ENCODE measurements around the gene LRRC74A.

Gene LRRC74A

DNA sequence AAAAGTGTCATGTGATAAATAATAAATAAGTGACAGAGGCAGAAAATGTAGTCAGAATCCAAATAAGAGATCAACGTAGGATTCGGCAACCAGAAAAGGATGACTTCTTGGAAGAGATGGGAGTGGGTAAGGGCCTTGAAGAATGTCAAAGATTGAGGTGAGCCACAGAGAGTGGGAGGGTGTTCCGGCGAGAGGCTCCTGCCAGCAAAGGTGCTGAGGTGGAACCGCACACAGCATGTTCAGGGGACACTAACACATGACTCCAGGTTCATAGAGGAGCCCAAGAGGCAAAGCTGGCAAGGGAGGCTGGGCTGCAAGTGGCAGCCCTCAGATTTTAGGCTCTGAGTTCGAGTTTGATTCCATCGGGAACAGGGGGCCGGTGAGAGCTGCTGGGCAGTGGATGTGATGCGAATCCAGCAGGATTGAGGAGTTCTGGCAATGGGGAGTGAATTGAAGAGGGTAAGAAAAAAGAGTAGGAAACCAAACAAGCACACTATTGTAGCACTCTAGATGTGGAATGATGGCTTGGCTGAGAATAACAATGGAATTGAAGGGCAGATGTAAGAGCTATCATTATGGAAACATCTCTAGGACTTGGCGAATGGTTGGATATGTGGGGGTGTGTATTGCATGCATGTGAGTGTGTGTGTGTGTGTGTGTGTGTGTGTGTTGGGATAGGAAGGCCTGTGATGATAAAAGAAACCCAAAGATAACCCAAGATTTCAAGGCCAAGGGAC, 36.5 kb downstream of the LRRC74A start:
- DNase-seq, result no peak
- ATAC-seq, result no peak
- H3K4me1 Mint-ChIP-seq, result peaks cover 26% of the 10 kb centered on the region
- no peak overlapping the region for H3K4me3 Mint-ChIP-seq
- no peaks in the 10 kb centered on the region for H3K9me3 Mint-ChIP-seq
- no peaks in the 10 kb centered on the region for H3K27me3 Mint-ChIP-seq
- H3K27ac Mint-ChIP-seq, result no peak overlapping the region

DNA sequence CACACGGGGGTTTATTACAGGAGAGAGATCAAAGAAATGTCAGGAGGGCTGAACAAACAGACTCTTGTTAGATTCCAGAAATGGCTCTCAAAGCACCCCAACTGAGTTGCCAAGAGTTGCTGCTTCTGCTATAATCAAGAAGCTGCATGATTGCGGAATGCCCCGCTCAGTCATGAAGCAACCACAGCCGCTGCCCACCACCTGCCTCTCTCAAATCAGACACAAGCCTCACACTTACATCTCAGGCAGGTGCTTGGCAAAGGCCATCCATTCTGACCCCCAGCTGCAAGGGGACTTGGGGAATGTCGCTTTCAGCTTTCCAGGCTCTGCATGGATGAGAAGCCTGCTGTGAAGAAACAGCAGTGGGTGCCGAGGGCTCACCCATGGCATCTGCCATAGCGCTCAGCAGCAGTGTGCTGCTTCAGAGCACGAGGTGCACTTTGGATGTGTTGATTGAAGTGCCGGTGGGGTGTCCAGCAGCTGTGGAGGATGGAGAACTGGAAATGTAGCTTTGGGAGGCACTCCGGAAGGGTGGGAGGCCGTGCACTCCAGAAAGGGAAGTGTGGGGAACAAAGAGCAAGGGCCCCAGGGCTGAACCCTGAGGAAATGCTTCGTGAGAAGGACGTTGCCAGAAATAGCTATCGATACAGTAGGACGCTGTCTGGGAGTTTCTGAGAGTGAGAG, 37.7 kb downstream of the LRRC74A start:
- no peaks in the 10 kb centered on the region for H3K9me3 Mint-ChIP-seq
- no peaks in the 10 kb centered on the region for H3K27me3 Mint-ChIP-seq
- peaks cover 35% of the 10 kb centered on the region for H3K4me1 Mint-ChIP-seq
- peak overlapping the region; percentile 21 to 44 for H3K4me3 Mint-ChIP-seq
- ATAC-seq (peak; percentile 27), DNase-seq (no peak)
- peak overlapping the region in 1 of 2 donors; percentile 14 for H3K27ac Mint-ChIP-seq

DNA sequence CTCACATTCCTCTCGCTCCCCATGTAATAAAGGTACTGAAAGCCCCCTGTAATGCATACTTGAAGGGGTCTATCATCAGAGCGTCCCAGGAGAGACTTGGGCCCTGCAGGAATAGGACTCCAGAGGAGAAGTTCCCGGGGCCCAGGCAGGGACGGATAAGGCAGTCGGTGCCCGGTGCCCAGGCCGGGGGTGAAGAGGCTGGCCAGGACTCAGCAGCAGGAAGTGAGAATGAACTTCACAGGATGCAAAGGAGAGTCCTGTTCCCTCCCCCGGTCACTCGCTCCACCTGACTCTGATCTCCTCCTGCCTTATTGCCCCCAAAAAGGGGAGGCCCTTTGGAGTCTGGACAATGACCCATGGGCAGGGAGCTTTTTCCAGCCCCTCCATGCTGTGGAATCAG, 40.2 kb downstream of the LRRC74A start:
- ATAC-seq, result no peak
- no peak overlapping the region for H3K27ac Mint-ChIP-seq
- peaks cover 35% of the 10 kb centered on the region for H3K4me1 Mint-ChIP-seq
- no peak for DNase-seq
- H3K4me3 Mint-ChIP-seq, result no peak overlapping the region
- no peaks in the 10 kb centered on the region for H3K27me3 Mint-ChIP-seq
- no peaks in the 10 kb centered on the region for H3K9me3 Mint-ChIP-seq

DNA sequence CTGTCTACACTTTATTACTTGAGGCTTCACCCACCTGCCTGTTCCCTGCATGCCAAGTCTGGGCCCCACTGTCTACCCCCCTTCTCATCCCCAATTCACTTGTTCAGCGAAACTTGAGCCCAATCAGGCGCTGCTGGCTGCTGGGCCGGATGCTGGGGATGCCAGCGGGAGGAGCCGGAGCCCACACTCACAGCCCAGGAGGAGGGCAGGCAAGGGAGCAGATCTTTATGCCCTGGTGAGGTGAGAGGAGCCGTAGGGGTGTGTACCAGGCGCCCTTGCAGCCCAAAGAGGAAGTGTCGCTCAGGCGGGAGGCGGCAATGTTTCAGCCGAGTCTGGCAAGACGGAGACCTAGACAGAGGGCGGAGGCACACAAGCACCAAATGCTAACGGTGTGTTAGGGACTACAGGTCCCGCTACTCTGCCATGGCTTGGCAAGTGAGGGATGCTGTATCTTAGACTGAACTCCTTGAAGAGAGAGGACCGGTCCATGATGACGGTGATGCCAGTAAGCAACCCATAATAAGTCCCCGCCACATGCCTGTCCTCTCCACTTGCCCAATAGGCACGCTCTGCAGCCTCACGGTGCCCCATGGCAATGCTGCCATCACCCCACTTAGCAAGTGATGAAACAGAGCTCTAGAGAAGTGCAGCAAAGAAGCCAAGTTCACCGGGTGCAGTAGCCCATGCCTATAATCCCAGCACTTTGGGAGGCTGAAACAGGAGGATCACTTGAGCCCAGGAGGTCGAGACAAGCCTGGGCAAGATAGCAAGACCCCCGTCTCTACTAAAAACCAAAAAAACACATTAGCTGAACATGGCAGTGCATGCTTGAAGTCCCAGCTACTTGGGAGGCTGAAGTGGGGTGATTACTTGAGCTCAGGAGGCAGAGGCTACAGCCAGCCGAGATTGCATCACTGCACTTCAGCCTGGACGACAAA, 41.6 kb downstream of the LRRC74A start:
- no peaks in the 10 kb centered on the region for H3K9me3 Mint-ChIP-seq
- peak overlapping the region; percentile 32 to 64 for H3K4me3 Mint-ChIP-seq
- H3K27me3 Mint-ChIP-seq, result no peaks in the 10 kb centered on the region
- ATAC-seq, result peak; percentile 44
- DNase-seq, result peak; percentile 17 to 20
- peak overlapping the region in 1 of 2 donors; percentile 14 for H3K27ac Mint-ChIP-seq
- H3K4me1 Mint-ChIP-seq, result peaks cover 32% of the 10 kb centered on the region

DNA sequence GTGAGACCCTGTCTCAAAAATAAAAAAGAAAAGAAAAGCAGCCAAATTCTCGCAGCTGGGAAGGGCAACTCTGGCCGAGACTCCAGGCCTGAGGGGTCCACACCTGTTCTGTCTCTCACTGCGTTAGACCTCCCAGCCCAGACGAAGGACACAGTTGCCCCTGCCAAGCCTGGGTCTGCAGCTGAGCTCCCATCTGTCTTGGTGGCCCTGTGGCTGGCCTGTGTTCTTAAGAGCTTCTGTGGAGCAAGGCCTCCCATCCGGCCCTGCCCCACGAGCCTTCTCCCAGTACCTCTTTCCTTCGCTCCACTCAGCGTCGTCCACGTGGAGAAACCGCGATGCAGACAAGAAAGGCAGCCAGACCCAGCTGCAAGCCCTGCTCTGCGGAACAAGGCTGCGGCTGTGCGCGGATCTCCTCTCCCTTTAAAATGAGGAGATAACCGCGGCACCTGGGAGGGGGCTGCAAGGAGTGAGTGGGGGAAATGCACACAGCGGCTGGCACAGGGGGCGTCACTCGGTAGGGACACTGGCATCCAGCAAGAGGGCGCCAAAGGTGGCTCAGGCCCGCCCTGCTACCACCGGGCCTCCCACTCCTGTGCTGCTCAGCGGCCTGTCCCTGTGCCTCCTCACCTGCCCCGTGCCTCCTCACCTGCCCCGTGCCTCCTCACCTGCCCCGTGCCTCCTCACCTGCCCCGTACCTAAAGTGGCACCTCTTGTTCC, 42.4 kb downstream of the LRRC74A start:
- ATAC-seq, result no peak

DNA sequence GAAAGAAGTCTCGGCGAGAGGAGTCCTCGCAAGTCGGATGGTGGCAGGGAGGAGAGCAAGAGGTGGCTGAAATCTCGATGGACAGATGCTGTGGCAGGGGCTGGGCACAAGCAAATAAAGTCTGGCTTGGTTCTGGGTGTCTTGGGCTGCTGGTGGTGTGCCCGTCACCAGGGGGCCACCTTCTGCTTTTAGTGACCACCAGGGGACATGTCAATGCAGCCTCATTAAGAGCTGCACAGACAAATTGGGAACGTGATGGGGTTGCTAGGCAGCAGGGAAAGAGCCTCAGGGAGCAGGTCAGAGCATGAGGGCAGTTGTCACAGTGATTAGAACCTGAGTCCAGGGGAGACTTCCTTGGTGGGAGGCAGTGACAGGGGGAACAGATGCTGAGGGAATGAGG, 44.0 kb downstream of the LRRC74A start:
- peak in 1 of 2 donors; percentile 13 for DNase-seq

More for the DNA sequence above, 42.4 kb downstream of the LRRC74A start:
- Mint-ChIP-seq H3K4me1 (peaks cover 30% of the 10 kb centered on the region), H3K4me3 (no peak overlapping the region), H3K9me3 (no peaks in the 10 kb centered on the region), H3K27me3 (no peaks in the 10 kb centered on the region), H3K27ac (no peak overlapping the region)
- no peak for DNase-seq

DNA sequence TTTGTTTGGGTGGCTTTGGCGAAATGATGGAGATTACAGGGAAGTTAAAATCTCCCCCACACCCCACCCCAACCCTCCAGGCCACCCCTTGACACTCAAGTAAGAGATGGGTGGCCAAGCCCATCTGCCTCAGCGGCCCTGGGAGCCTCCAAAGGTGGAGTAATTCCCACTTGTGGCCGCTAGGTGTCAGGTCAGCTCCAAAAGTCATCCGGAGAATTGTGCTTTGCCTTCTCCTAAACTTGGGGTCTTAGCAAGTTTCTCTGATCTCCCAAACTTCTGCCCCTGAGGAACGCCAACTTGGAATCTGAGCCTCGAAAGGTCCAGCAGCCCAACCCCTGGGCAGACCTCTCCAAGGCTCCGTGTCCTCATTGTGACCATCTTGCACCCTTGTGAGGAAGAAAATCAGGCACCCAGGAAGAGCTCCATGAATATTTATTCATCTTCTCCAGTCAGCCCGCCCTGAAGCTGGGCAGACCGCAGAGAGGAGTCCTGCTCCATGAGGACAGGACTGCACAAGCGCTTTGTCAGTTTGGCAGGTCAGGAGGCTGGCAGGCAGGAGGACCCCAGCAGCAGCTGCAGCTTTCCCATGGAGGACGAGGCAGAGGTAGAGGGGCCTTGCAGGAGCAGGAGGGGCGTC, 46.7 kb downstream of the LRRC74A start:
- Mint-ChIP-seq H3K4me1 (peaks cover 8% of the 10 kb centered on the region), H3K27me3 (no peaks in the 10 kb centered on the region), H3K4me3 (no peak overlapping the region), H3K27ac (no peak overlapping the region), H3K9me3 (no peaks in the 10 kb centered on the region)
- ATAC-seq, result peak; percentile 52
- peak; percentile 62 to 64 for DNase-seq

More for the DNA sequence above, 44.0 kb downstream of the LRRC74A start:
- H3K27me3 Mint-ChIP-seq, result no peaks in the 10 kb centered on the region
- no peak overlapping the region for H3K4me3 Mint-ChIP-seq
- ATAC-seq, result no peak
- H3K4me1 Mint-ChIP-seq, result peaks cover 15% of the 10 kb centered on the region
- H3K9me3 Mint-ChIP-seq, result no peaks in the 10 kb centered on the region
- H3K27ac Mint-ChIP-seq, result no peak overlapping the region

DNA sequence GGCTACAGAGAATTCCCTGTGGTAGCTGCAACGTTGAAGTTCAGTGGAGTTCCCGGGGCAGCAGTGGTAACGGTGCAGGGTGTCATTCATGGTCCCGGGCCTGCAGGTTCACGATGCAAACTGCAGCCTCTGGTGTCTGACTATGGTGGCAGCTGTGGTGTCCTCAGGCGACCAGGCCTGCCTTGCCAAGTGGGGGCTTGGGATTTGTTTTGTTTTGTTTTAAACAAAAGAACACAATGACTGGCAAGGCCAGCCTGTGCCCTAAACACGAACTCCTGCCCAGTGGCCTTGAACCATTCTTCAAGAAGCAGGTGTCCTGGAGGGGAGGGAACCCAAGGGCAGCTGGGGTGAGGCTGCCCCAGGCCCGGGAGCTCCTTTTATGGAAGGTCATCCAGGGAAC, 48.5 kb downstream of the LRRC74A start:
- no peaks in the 10 kb centered on the region for H3K27me3 Mint-ChIP-seq
- H3K4me3 Mint-ChIP-seq, result no peak overlapping the region
- no peaks in the 10 kb centered on the region for H3K4me1 Mint-ChIP-seq
- no peak overlapping the region for H3K27ac Mint-ChIP-seq
- DNase-seq, result no peak
- H3K9me3 Mint-ChIP-seq, result no peaks in the 10 kb centered on the region
- no peak for ATAC-seq

DNA sequence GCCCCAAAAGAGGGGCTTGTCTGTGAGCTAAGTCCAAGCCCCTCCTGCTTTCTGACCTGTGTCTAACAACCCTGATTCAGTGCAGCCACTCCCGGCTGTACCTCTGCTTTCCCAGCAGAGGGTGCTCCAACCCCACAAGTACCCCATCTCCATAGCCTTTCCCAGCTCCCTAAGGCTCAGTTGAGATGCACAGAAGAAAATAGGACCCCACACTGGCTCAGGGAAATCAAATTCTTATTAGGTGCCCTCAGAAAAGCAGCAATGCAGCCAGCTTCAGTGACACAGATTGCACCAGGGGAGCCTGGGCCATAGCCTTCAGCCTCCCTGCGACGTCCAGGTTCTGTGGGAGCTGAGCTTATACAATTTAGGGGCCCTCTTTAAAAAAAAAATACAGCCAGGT, 49.9 kb downstream of the LRRC74A start:
- Mint-ChIP-seq H3K9me3 (no peaks in the 10 kb centered on the region), H3K4me1 (no peaks in the 10 kb centered on the region), H3K27me3 (no peaks in the 10 kb centered on the region), H3K4me3 (no peak overlapping the region), H3K27ac (no peak overlapping the region)
- DNase-seq, result peak; percentile 37 to 48
- ATAC-seq, result peak; percentile 75

DNA sequence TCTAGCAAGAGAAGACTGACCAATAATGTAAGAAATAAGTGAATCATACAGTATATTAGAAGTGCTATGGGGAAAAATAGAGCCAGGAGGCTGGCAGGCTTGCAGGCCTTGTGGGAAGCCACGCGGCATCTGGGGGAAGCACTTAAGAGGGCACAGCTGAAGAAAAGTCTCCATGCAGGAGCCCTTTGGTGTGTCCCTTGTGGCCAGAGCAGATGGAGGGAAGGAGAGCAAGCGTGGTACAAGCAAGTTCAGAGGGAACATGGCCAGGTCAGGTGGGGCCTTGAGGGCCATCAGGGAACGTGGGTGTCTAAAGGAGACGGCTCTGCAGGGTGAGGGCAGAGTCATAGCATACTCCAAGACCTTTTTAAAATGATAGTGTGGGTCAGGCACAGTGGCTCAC, 51.7 kb downstream of the LRRC74A start:
- DNase-seq (no peak), ATAC-seq (no peak)
- Mint-ChIP-seq H3K4me3 (no peak overlapping the region), H3K27ac (no peak overlapping the region), H3K27me3 (no peaks in the 10 kb centered on the region), H3K9me3 (no peaks in the 10 kb centered on the region), H3K4me1 (peaks cover under 1% of the 10 kb centered on the region)

DNA sequence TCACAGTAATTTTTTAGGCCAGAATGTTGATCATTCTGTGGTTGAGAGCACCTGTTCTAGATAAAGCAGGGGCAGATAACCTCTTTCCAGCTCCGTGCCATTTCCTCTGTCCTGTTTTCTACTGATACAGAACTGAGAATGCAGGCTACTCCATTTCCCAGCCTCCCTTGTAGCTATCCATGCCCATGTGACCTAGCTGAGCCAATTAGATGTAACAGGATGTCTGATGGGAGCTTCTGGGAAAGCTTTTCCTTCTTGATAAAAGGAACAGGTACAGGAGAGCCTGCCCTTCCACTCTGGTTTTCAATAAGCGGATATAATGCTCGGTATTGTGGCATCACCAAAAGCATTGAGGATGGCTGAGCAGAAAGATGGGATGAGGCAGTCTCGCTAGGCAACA, 54.2 kb downstream of the LRRC74A start:
- Mint-ChIP-seq H3K9me3 (no peaks in the 10 kb centered on the region), H3K4me3 (no peak overlapping the region), H3K27ac (no peak overlapping the region), H3K4me1 (peaks cover 11% of the 10 kb centered on the region), H3K27me3 (no peaks in the 10 kb centered on the region)
- ATAC-seq, result no peak
- no peak for DNase-seq

DNA sequence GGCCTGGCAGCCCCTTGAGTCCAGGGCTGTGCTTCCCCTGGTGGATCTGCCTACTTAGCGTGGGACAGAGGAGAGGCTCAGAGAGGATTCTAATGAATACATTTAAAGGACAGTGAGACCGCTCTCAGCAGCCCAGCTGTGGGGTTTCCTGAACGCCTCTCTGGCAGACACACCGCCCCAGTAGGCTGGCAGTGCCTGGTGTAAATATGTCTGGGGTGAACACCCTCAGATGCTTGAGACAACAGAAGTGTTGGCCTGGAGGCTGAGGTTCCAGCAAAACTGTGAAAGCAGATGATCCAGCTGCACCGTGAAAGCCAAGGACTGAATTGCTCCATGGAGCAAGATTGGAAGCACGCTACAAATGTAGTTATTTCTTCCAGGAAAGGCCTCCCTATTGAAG, 55.1 kb downstream of the LRRC74A start:
- Mint-ChIP-seq H3K4me3 (no peak overlapping the region), H3K27me3 (no peaks in the 10 kb centered on the region), H3K9me3 (no peaks in the 10 kb centered on the region), H3K27ac (no peak overlapping the region), H3K4me1 (peaks cover 11% of the 10 kb centered on the region)
- DNase-seq (no peak), ATAC-seq (no peak)

DNA sequence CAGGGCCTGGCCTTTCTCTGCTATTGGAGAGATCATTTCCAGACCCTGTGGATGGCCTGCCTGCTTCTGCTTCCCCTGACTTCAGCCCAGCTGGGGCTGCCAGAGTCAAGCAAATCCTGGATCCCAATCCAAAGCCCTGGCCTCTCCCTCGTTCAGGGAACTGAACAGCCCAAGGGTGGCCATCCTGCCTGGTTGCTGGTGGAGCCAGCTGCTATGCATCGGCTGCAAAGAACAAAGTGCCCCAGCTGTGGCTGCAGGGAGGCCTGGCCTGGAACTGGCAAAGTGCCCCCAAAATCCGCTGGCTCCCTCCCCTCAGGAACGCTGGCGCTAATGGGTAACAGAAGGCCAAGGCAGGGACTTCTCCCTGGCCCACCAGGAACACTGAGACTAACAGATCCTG, 56.4 kb downstream of the LRRC74A start:
- H3K4me1 Mint-ChIP-seq, result peaks cover 11% of the 10 kb centered on the region
- H3K27me3 Mint-ChIP-seq, result no peaks in the 10 kb centered on the region
- no peak for ATAC-seq
- DNase-seq, result no peak
- H3K4me3 Mint-ChIP-seq, result no peak overlapping the region
- no peak overlapping the region for H3K27ac Mint-ChIP-seq
- no peaks in the 10 kb centered on the region for H3K9me3 Mint-ChIP-seq

DNA sequence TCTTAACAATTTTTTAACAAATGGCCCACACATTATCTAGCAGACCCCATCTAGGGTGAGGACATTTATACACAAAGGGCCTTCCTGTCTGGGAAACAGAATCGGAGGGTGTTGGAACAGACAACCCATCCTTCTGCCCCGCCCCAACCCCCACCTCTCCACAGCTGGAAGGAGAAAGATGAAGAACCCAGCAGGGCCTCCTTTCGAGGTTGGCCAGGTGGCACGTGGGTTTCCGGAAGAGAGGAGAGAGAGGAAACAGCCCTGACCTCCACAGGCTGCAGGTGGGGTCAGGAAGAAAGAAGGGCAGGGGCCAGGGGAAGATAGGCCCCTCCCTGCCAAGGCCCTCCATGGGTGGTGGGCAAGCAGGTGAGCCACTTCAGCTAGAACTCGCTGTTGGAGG, 57.2 kb downstream of the LRRC74A start:
- Mint-ChIP-seq H3K4me1 (peaks cover 11% of the 10 kb centered on the region), H3K27me3 (no peaks in the 10 kb centered on the region), H3K4me3 (no peak overlapping the region), H3K27ac (peak overlapping the region in 1 of 2 donors; percentile 21), H3K9me3 (no peaks in the 10 kb centered on the region)
- DNase-seq, result no peak
- ATAC-seq, result no peak

DNA sequence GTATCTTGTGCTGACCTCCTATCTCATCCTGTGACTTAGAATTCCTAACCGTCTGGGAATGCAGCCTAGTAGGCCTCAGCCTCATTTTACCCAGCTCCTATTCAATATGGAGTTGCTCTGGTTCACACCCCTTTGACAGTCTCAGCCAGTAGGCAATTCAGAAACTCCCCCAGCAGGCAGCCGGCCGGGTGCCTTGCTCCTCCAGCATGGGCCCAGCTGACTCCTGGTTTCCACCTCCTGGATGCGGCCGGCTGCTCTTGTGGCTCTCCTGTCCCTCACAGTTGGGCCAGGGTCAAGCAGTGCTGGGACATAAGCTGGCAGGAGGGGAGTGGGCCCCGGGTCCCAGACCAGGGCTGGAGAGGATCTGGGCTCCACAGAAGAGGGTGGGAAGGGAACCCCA, 58.2 kb downstream of the LRRC74A start:
- Mint-ChIP-seq H3K9me3 (no peaks in the 10 kb centered on the region), H3K27me3 (no peaks in the 10 kb centered on the region), H3K4me3 (no peak overlapping the region), H3K4me1 (peaks cover 11% of the 10 kb centered on the region), H3K27ac (no peak overlapping the region)
- DNase-seq (no peak), ATAC-seq (no peak)

Measured in stimulated activated naive CD8-positive, alpha-beta T cell treated with anti-CD3 and anti-CD28 coated beads, Interleukin-15, amount 100 ng/mL, for 72 hours (primary cell).